K562 (cell line): ENCODE measurements around the gene CYRIA. TPM values are rescaled to one million over a fixed set of nuclear protein-coding genes. Genes with fewer than 3 reads are reported as not detected.

Source experiments
- ATAC-seq: fragments of 200-7000 bp; cut with Tn5 transposase; 3 replicates; pipeline ENCODE4 v1.9.1; 2020; ENCODE audit warnings: moderate library complexity
- BruUV-seq: library from RNA; stranded (reverse); fragments of 400-500 nt; replicated peaks from 2 replicates; lab custom pipeline; 2021; lab: Mats Ljungman, UMichigan
- CTCF ChIA-PET: fragments of 300-600 bp; formaldehyde crosslinking; extraction: SDS; loops from one replicate; lab custom pipeline; 2021; ENCODE audit warnings: low intra/inter-chr PET ratio; lab: Yijun Ruan, JAX
- POLR2A ChIA-PET: fragments of 300-600, 350-650 bp; sonication (Branson Sonifier 250); formaldehyde crosslinking; extraction: SDS; loops from one replicate; lab custom pipeline; 2021; ENCODE audit warnings: antibody characterized with exemption, inconsistent platforms; lab: Yijun Ruan, JAX
- DNase-seq, 4 experiments: peaks; one replicate each; pipeline versions ENCODE4 v3.0.0 to v3.0.0-alpha.2; 2011 to 2018; ENCODE audit warnings: low spot score in 3 of 4, mixed read lengths in 3 of 4; ENCODE audit errors: extremely low read depth in 1 of 4
- FAIRE-seq: peaks from 2 replicates; lab custom pipeline; 2011; peaks lifted over from hg19 to GRCh38; lab: Jason Lieb, UNC
- H2AFZ ChIP-seq: 2 replicates; pipeline ENCODE4 v1.6.0; 2011; ENCODE audit warnings: low read depth, low read length, control low read depth, inconsistent platforms
- H3K27ac ChIP-seq: fragments of 200-600 bp; 3 replicates; pipeline ENCODE4 v1.8.0; 2011; ENCODE audit warnings: low read depth, mild to moderate bottlenecking, control low read depth, inconsistent platforms, low read length, moderate library complexity, mixed read lengths; ENCODE audit errors: extremely low read depth
- H3K27me3 ChIP-seq, 2 experiments: fragments of 300-600 bp in 1 of 2; 2 replicates in 1 of 2; 3 replicates in 1 of 2; pipeline versions ENCODE4 v1.6.0 to v1.8.0; 2011; ENCODE audit warnings: inconsistent platforms in 2 of 2, low read length in 2 of 2, mild to moderate bottlenecking in 1 of 2, mixed read lengths in 1 of 2, moderate library complexity in 1 of 2; ENCODE audit not compliant: control insufficient read depth in 2 of 2, insufficient read depth in 2 of 2
- H3K36me3 ChIP-seq: fragments of 300-600 bp; 3 replicates; pipeline ENCODE4 v1.8.0; 2011; ENCODE audit warnings: mild to moderate bottlenecking, low read length, inconsistent platforms; ENCODE audit not compliant: control insufficient read depth, insufficient read depth
- H3K4me1 ChIP-seq, 2 experiments: fragments of 200-600 bp in 1 of 2; replicated peaks in 1 of 2; 2 replicates in 1 of 2; 3 replicates in 1 of 2; pipeline versions ENCODE4 v1.5.1 to v1.8.0; 2011; ENCODE audit warnings: inconsistent platforms in 2 of 2, low read length in 2 of 2, mild to moderate bottlenecking in 1 of 2, mixed read lengths in 1 of 2, moderate library complexity in 1 of 2; ENCODE audit not compliant: control insufficient read depth in 2 of 2, insufficient read depth in 2 of 2
- H3K4me2 ChIP-seq: 2 replicates; pipeline ENCODE4 v1.6.1; 2011; ENCODE audit warnings: low read length, control low read depth, inconsistent platforms, mixed read lengths; ENCODE audit not compliant: insufficient read depth
- H3K4me3 ChIP-seq: fragments of 200-600 bp; sonication (generic), shearing (Covaris generic); 2 replicates; pipeline ENCODE4 v1.5.1; 2016; ENCODE audit warnings: control low read depth, inconsistent platforms
- H3K79me2 ChIP-seq: fragments of 200-600 bp; 3 replicates; pipeline ENCODE4 v1.8.0; 2011; ENCODE audit warnings: low read length, inconsistent platforms; ENCODE audit not compliant: control insufficient read depth, insufficient read depth
- H3K9ac ChIP-seq, 2 experiments: 2 replicates each; pipeline versions ENCODE4 v1.6.0 to v1.6.1; 2011; ENCODE audit warnings: low read depth in 2 of 2, low read length in 2 of 2, control low read depth in 1 of 2, inconsistent platforms in 1 of 2, mild to moderate bottlenecking in 1 of 2, mixed read lengths in 1 of 2; ENCODE audit not compliant: insufficient read depth in 1 of 2
- H3K9me1 ChIP-seq: one replicate; pipeline ENCODE4 v1.6.0; 2011; ENCODE audit warnings: inconsistent platforms, mild to moderate bottlenecking, low read length, moderate library complexity; ENCODE audit not compliant: control insufficient read depth, insufficient read depth
- H3K9me3 ChIP-seq: replicated peaks from 2 replicates; pipeline ENCODE4 v1.5.1; 2011; ENCODE audit warnings: low read depth, low read length, inconsistent platforms; ENCODE audit not compliant: control insufficient read depth, insufficient read depth
- H4K20me1 ChIP-seq: replicated peaks from 2 replicates; pipeline ENCODE4 v1.6.1; 2011; ENCODE audit warnings: low read length, inconsistent platforms, mixed read lengths; ENCODE audit not compliant: control insufficient read depth, insufficient read depth
- CEBPG ChIP-seq, 3 experiments: fragments of 200-800 bp in 1 of 3; sonication (Bioruptor generic) in 1 of 3; sonication (generic) in 1 of 3; formaldehyde crosslinking in 1 of 3; IDR thresholded peaks in 2 of 3; conservative IDR thresholded peaks in 1 of 3; 2 replicates each; pipeline versions ENCODE4 v1.6.1 to v1.8.0; 2016 to 2022; ENCODE audit warnings: missing compliant biosample characterization in 2 of 3, missing genetic modification characterization in 2 of 3, mild to moderate bottlenecking in 1 of 3, missing genetic modification reagents in 1 of 3
- FUS ChIP-seq: fragments of 200-400 bp; formaldehyde crosslinking; optimal IDR thresholded peaks from 2 replicates; pipeline ENCODE3; 2017; ENCODE audit warnings: low read depth, low read length
- HDGF ChIP-seq: fragments of 450-650 bp; IDR thresholded peaks from 2 replicates; pipeline ENCODE4 v1.6.1; 2016
- NKRF ChIP-seq: fragments of 450-650 bp; IDR thresholded peaks from 2 replicates; pipeline ENCODE4 v1.6.1; 2016; ENCODE audit warnings: borderline replicate concordance
- PYGO2 ChIP-seq: fragments of 450-650 bp; IDR thresholded peaks from 2 replicates; pipeline ENCODE4 v1.6.1; 2016; ENCODE audit warnings: mild to moderate bottlenecking, missing genetic modification characterization, moderate library complexity, missing compliant biosample characterization
- SRF ChIP-seq, 2 experiments: fragments of 250-450, 450-650 bp in 1 of 2; sonication (Bioruptor Pico) in 1 of 2; sonication (generic) in 1 of 2; formaldehyde crosslinking; IDR thresholded peaks; 2 replicates each; pipeline versions ENCODE4 v1.5.0 to v1.5.1; 2020 to 2022; ENCODE audit warnings: mild to moderate bottlenecking in 1 of 2, missing genetic modification reagents in 1 of 2
- USF2 ChIP-seq: sonication (generic); formaldehyde crosslinking; IDR thresholded peaks from 2 replicates; pipeline ENCODE4 v1.5.0; 2020; ENCODE audit warnings: missing genetic modification reagents
- ZHX1 ChIP-seq: fragments of 150-350 bp; conservative IDR thresholded peaks from 2 replicates; pipeline ENCODE4 v1.6.1; 2014; ENCODE audit warnings: low read length
- ZNF699 ChIP-seq: fragments of 250-450 bp; sonication (Bioruptor Pico); IDR thresholded peaks from 2 replicates; pipeline ENCODE4 v1.8.0; 2021; ENCODE audit warnings: mild to moderate bottlenecking, moderate library complexity; ENCODE audit not compliant: insufficient replicate concordance
- WGBS: fragments of 100-300 bp; shearing (Covaris generic); methylation state at CpG from one replicate; pipeline ENCODE4 v1.1.6; 2016; ENCODE audit warnings: low coverage, mixed read lengths; ENCODE audit not compliant: insufficient coverage; ENCODE audit errors: missing lambda C conversion rate; 5-methylcytosine and 5-hydroxymethylcytosine counted together
- in situ Hi-C: fragments of 300-500 bp; cut with MboI; formaldehyde crosslinking; loops from 4 replicates; pipeline ENCODE4 v1.15.0; 2018; ENCODE audit warnings: inconsistent platforms, mixed read lengths
- intact Hi-C: fragments of 100-400 bp; cut with micrococcal nuclease; formaldehyde crosslinking; loops from 2 replicates; pipeline ENCODE4 v1.14.2; 2022
- polyA plus RNA-seq, 8 experiments: library from polyadenylated mRNA; depleted of rRNA in 4 of 8; stranded (reverse) in 5 of 8; unstranded in 3 of 8; fragments of >200 nt; fragmentation: Nextera tagmentation in 2 of 8; fragmentation: Illumina TruSeq in 1 of 8; extraction: Ambion mirVana in 2 of 8; extraction: Trizol in 1 of 8; gene quantifications; 2 replicates each; pipeline versions ENCODE4 v1.2.1 to v1.2.3, GENCODE V29; 2011 to 2014; ENCODE audit warnings: inconsistent platforms in 1 of 8, missing spikeins in 1 of 8
- total RNA-seq, 7 experiments: library from RNA; depleted of rRNA in 6 of 7; stranded (reverse); fragments of >200 nt in 6 of 7; fragmentation: Illumina TruSeq in 2 of 7; extraction: Trizol in 2 of 7; gene quantifications; 2 replicates each; pipeline versions ENCODE4 v1.2.1 to v1.2.3, GENCODE V29; 2011 to 2021; ENCODE audit warnings: low replicate concordance in 1 of 7

CYRIA gene
- total and polyA plus RNA-seq, 9 of the 15 experiments (the other 6 are each of a cell fraction or from before 2014, with no cell fraction given): 0.84 to 5.6 (median 3.0) TPM

- H3K4me2 ChIP-seq: no peak overlapping the region
- 0% methylated on average over 1 of the region's 1 CpG for WGBS
- H3K27me3 ChIP-seq: peaks cover 6 to 36% of the 10 kb centered on the region in 2 experiments; a peak in 3 of 5 replicates
- no peak overlapping the region for H3K4me3 ChIP-seq
- no peak for DNase-seq
- FAIRE-seq: no peak
- ChIA-PET CTCF (interaction anchor here (0.8 kb wide), 1 partner anchor 16 kb away, joined by 3 read pairs; no protein-coding TSS in a partner anchor), POLR2A (no interaction called here)
- H3K9me1 ChIP-seq: no peaks in the 10 kb centered on the region
- no peak for ATAC-seq
- H2AFZ ChIP-seq: no peak overlapping the region
- no peak for TF ChIP-seq CEBPG (CRISPR knock-in tag; IDR thresholded peaks at IDR 0.05)
- no peak for TF ChIP-seq CEBPG (tag; conservative IDR thresholded peaks at IDR 0.05 in 1 of 2, IDR thresholded peaks at IDR 0.05 in 1 of 2)
- no peak for TF ChIP-seq USF2 (CRISPR knock-in tag)
- no peak for TF ChIP-seq FUS
- TF ChIP-seq PYGO2: no peak
- no peak for TF ChIP-seq SRF (CRISPR knock-in tag; IDR thresholded peaks at IDR 0.05)
- no peak for TF ChIP-seq ZNF699
- no peak for TF ChIP-seq NKRF
- no peak for TF ChIP-seq HDGF
- no peak for TF ChIP-seq ZHX1
- no peaks in the 10 kb centered on the region for H3K9me3 ChIP-seq
- no peaks in the 10 kb centered on the region for H3K79me2 ChIP-seq
- H3K4me1 ChIP-seq: no peaks in the 10 kb centered on the region
- in situ Hi-C loops (no loop called here), intact Hi-C loops (no loop called here)
- no peak overlapping the region for H3K9ac ChIP-seq
- H3K36me3 ChIP-seq: no peaks in the 10 kb centered on the region
- no TSS peak for BruUV-seq
- H3K27ac ChIP-seq: no peak overlapping the region
- H4K20me1 ChIP-seq: no peaks in the 10 kb centered on the region
Observed at GRCh38 chr2:16687222-16687621, 21.6 kb upstream of the CYRIA start.
